ENCODE measurements around the gene NDUFA7. TPM values are rescaled to one million over a fixed set of nuclear protein-coding genes. Genes with fewer than 3 reads are reported as not detected.
"Not testable (repeated sequence)": the region's sequence is repeated elsewhere in the genome, so short reads cannot be mapped to it uniquely, and the experiment has no call there.

The NDUFA7 gene
- total RNA-seq, 6 experiments from 2014 or later = 54.0 to 75.9 (median 61.1) TPM

GRCh38 chr19:8343483-8343844 lies 22.3 kb upstream of the NDUFA7 start:
- Mint-ChIP-seq H3K36me3 (ENCODE audit: low read depth) (no peaks in the 10 kb centered on the region), H3K27ac (no peak overlapping the region), H3K9me3 (no peaks in the 10 kb centered on the region), H3K27me3 (ENCODE audit: insufficient read depth) (peaks cover 21% of the 10 kb centered on the region), H3K4me3 (no peak overlapping the region), H3K4me1 (ENCODE audit: low read depth) (peaks cover 5% of the 10 kb centered on the region; the same call in 1 of the 2 replicates)
- no peak for DNase-seq
- TF ChIP-seq CTCF (IDR thresholded peaks at IDR 0.05) = no peak

- Mint-ChIP-seq H3K36me3 (ENCODE audit: low read depth) (no peaks in the 10 kb centered on the region), H3K9me3 (no peaks in the 10 kb centered on the region), H3K27ac (no peak within 1 kb of the TSS), H3K4me1 (ENCODE audit: low read depth) (peaks cover 5% of the 10 kb centered on the region; the same call in 1 of the 2 replicates), H3K27me3 (ENCODE audit: insufficient read depth) (peaks cover 21% of the 10 kb centered on the region), H3K4me3 (no peak within 1 kb of the TSS)
- peak; percentile 86 for DNase-seq
- no peak for TF ChIP-seq CTCF (IDR thresholded peaks at IDR 0.05)
Observed at GRCh38 chr19:8342684-8343482, 21.7 kb upstream of the NDUFA7 start, which contains the start of gene KANK3. KANK3 (minus strand) TSS chr19:8343262; CDS start chr19:8337828, 5,434 bp downstream.

GRCh38 chr19:8342316-8342683 lies 21.1 kb upstream of the NDUFA7 start:
- DNase-seq = no peak
- Mint-ChIP-seq H3K27ac (no peak overlapping the region), H3K4me3 (no peak overlapping the region), H3K4me1 (ENCODE audit: low read depth) (no peaks in the 10 kb centered on the region), H3K36me3 (ENCODE audit: low read depth) (no peaks in the 10 kb centered on the region), H3K9me3 (no peaks in the 10 kb centered on the region), H3K27me3 (ENCODE audit: insufficient read depth) (peaks cover 27% of the 10 kb centered on the region)
- no peak for TF ChIP-seq CTCF (IDR thresholded peaks at IDR 0.05)

DNA sequence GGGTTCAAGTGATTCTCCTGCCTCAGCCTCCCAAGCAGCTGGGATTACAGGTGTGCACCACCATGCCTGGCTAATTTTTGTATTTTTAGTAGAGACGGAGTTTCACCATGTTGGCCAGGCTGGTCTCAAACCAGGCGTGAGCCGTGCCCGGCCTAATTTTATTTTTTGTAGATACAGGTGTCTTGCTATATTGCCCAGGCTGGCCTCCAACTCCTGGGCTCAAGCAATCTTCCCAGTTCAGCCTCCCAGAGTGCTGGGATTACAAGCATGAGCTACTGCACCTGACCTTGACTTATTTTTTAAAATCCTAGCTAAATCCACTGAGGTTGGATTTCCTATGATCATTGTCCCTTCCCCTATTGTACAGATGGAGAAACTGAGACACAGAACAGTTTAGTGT lies 20.3 kb upstream of the NDUFA7 start:
- H3K4me1 Mint-ChIP-seq (ENCODE audit: low read depth); H3K36me3 Mint-ChIP-seq (ENCODE audit: low read depth); H3K4me3 Mint-ChIP-seq; H3K27ac Mint-ChIP-seq; DNase-seq; H3K9me3 Mint-ChIP-seq: not testable (repeated sequence)
- peaks cover 30% of the 10 kb centered on the region for H3K27me3 Mint-ChIP-seq (ENCODE audit: insufficient read depth)

- Mint-ChIP-seq H3K4me3 (no peak overlapping the region), H3K4me1 (ENCODE audit: low read depth) (no peaks in the 10 kb centered on the region), H3K9me3 (no peaks in the 10 kb centered on the region), H3K27ac (no peak overlapping the region), H3K36me3 (ENCODE audit: low read depth) (no peaks in the 10 kb centered on the region), H3K27me3 (ENCODE audit: insufficient read depth) (peaks cover 36% of the 10 kb centered on the region)
- peak; percentile 16; the same call in 1 of the 2 replicates for TF ChIP-seq CTCF (IDR thresholded peaks at IDR 0.05)
- DNase-seq = no peak
Observed at GRCh38 chr19:8340341-8341096, 19.3 kb upstream of the NDUFA7 start.

DNA sequence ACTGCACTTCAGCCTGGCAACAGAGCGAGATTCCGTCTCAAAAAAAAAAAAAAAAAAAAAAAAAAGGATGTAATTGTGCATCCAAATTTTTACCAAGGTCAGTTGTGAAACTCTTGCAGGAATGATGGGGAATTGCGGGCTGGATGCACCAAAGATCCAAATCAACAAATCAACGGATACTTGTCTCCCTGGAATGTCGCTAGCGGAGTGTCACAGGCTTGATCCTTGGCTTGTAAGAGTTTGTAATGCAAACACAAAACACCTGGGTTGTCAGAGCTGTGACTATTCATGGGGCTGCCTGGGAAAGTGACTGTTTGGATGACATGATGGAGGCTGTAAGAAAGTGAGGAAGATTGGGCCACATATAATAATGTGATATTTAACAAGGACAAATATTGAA lies 17.7 kb upstream of the NDUFA7 start:
- Mint-ChIP-seq H3K4me1 (ENCODE audit: low read depth) (no peaks in the 10 kb centered on the region), H3K27me3 (ENCODE audit: insufficient read depth) (peaks cover 36% of the 10 kb centered on the region), H3K9me3 (no peaks in the 10 kb centered on the region), H3K4me3 (no peak overlapping the region), H3K36me3 (ENCODE audit: low read depth) (no peaks in the 10 kb centered on the region), H3K27ac (no peak overlapping the region)
- no peak for DNase-seq
- no peak for TF ChIP-seq CTCF (IDR thresholded peaks at IDR 0.05)

All from HFFc6 (cell line).